Measurements from ENCODE around the gene NTM.
"Not testable (repeated sequence)": the region's sequence is repeated elsewhere in the genome, so short reads cannot be mapped to it uniquely, and the experiment has no call there.

NTM gene

DNA sequence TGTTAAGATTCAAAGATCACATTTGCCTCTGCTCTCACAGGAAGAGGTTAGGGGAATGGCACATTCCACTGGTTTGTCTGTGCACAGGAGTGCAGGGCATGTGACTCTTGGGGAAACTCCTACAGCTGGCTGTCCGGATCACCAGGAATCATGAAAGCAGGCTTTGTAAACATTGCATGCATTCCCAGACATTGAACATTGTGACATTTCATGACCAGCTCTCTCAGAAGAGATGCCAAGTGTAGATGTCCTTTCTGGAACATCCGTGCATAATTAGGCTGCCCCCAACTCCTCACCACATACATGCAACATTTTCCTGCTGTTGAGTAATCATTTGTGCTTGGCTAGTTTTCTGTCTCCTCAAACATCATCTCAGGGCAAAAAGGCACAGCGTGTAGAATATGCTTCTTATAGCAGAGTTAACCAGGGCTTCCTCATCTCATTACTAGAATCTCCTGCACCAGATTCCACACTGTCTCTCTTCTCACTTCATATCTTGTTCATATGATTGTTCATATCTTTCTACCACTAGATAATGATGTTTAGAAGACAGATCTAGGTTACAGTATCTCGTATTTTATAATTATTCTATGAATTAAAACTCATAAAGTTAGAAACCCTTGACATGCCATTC, 694.7 kb downstream of the NTM start:
- DNase-seq, result no peak

- no peak for DNase-seq
Observed at GRCh38 chr11:132068556-132068955, 698.1 kb downstream of the NTM start.

- not testable (repeated sequence) for DNase-seq
Observed at GRCh38 chr11:132069593-132069992, 699.2 kb downstream of the NTM start.

- DNase-seq, result not testable (repeated sequence)
Observed at GRCh38 chr11:132070907-132071306, 700.5 kb downstream of the NTM start.

DNA sequence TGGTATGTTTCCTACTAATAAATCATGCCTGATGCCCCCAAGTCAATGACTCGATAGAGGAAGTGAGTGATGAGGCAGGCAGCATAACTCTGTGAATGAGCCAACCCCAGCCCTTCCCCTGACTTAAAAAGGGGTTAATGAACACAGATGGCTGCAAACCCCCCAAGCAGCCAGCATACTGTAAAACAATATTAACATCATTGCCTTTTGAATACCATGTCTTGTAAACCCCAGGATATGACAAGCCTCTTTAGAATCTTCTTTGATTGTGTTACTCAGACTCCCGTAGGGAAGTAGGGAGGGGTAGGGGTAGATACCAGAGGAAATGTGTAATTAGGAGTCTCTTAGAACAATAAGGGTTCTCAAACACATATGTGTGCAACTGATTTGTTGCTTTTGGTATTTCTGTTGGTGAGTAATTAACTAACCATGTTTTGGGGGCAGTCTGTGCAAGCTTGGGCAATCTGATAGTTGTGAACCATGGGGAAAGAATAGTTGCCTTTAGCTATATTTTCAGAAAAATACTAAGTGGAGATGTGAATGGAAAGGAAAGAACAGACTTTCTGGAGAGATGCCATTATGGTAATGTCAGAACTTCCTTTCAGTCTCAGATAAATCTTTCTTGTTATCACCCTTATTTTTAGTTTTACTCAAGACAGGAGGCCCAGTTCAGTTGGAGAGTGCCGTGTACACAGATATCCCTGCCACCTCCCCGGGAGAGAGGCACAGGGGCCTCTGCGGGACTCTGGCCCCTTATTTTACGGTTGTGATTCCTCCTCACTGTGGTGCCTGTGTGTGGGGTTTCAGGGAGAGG, 701.8 kb downstream of the NTM start:
- no peak for DNase-seq

GRCh38 chr11:132072858-132073211, 702.4 kb downstream of the NTM start:
- DNase-seq, result no peak

GRCh38 chr11:132073787-132074186, 703.4 kb downstream of the NTM start:
- DNase-seq, result no peak

GRCh38 chr11:132075447-132075846, 705.0 kb downstream of the NTM start:
- DNase-seq, result no peak

DNA sequence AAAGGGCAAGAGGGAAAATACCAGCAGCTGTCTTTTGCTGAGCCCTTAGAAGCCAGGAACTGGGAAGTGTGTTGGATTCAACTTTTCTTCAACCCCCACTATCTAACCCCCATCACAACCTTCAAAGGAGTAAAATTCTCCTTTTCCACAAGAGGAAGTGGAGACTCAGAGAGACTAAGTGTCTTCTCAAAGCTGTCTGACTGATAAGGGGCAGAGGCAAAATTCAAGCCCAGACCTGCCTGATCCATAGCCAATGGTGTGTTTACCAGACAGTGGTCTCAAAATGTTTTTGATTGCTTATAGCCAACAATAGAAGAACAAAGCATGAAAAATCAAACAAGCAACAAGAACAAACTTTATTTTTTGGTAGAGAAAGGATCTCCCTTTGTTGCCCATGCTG, 707.0 kb downstream of the NTM start:
- DNase-seq, result no peak

DNA sequence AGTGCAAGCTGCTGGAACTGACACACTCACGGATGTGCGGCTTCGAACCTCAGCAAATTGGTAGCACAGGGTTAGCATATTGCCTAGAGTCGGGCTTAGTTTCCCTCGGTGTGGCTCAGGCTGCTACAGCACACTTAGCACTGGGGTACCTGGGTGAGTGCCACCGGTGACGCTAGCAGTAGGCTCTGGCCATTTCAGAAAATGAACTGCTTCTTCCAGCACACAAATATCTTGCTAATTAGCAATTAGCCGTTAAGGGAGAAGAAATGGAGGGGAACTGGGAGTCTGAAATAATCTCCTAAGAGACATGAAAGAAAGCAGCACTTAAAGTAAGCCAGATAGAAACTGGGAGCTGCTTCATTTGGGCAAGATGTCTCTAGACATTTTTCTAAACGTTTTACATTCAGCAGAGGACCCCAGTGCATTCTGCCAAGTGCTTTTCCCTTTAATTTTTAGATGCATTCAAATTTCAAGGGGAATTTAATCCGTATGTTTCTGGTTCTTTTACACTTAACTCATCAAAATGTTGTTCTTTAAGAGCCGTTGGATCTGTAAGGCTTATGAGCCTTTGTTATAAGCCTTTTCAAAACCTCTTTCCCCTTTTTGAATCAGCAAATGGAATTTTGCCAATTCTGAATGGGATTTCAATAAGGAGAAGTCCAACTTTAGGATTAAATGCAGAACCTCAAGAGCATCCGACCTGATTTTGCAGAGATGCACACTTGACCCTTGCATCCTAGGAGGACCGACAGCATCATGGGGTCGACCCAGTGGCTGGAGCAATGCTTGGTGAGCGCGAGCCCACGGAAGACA, 708.1 kb downstream of the NTM start:
- no peak for DNase-seq

GRCh38 chr11:132080127-132080526, 709.7 kb downstream of the NTM start:
- no peak for DNase-seq

DNA sequence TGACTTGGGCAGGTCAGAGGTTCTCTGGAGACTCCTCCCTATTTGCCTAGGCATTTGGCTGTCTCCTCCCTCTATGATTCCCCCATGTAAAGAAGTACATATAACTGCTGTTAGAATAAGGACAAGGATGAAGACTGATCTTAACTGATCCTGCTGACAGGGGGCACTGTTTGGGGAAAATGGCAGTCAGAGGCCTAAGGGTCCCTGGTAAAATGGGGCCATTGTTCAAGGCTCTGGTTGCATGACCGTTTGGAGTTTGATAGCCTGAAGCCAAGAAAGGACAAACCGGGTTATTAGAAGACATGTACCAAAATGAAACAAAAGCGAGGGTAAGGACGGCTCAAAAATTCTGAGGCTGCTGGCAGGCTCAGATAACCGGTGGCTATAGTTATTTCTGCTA, 712.2 kb downstream of the NTM start:
- DNase-seq, result no peak

- DNase-seq, result no peak
Observed at GRCh38 chr11:132084433-132084832, 714.0 kb downstream of the NTM start.

- DNase-seq, result no peak
Observed at GRCh38 chr11:132087148-132087547, 716.7 kb downstream of the NTM start.

DNA sequence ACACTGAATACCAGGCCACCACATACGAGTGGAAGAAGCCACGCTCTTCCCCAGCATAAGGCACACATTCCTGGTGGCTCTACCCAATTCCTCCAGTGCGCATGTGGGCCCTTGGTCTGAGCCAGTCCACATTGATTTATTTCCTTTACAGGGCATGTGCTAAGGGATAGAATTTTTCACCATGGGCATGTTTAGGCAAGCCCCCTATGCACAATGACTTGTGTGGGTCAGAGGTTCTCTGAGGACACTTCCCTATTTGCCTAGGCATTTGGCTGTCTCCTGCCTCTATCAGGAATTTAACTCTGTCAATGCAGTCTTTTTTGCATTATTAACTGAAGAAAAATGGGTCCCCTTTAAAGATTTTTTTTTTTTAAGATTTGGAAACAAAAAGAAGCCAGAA, 718.1 kb downstream of the NTM start:
- DNase-seq, result peak; percentile 16

GRCh38 chr11:132093536-132094259, 723.3 kb downstream of the NTM start:
- DNase-seq, result peak; percentile 68

DNA sequence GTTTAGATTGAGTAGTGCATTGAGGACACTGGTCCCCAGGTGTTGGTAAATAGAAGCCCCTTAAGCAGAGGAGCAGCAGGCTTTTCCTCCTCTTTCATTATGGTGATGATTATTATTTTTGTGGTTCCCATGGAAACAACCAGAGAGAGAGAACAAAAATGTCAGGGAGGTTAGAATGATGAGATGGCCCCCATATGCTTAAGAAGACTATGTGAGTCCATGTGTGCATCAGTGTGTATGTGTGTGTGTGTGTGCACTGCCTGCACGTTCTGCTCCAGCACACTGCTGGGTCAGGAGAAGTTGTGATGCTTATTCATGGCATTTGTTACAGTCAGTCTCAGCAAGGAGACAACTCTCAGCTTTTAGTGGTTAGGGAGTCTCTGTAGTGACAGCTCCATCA, 724.2 kb downstream of the NTM start:
- no peak for DNase-seq

DNA sequence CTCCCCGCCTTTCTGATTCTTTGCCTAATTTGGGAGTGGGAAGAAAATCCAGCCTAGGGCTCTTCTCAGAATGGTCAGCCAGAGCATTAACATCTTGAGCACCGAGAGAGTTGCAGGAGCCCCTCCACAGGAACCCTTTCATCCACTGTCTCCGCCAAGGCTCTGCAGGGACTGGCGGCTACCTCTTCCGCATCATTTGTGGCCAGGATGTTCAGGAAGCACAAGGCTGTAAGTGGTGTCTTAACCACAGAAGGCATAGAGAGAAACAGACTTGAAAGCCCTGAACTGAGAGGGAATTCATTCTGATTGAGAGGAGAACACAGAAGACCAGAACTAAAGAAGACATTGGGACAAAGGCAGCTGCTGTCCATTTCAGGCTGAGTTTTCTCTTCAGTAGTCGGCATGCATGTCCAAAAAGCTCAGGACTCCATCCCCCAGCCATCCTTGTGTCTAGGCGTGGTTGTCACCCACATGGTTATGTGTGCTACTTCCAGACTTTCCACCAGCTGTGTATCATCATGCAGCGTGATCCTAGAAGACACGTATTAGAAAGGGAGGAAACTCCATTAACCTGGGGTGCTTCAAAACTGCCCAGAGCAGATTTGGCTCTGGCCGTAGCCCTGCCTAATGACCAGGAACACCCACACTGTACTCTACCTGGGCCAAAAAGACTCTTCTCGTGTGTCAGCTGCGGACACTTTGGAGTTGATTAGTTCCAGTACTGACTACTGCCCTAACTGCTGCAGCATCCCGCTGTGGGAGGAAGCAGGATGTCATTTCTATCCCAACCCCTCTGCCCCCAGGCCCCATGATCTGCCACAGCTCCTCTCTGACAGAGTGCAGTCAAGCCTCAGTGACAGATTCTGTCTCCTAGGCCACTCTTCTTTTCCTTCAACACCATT, 725.1 kb downstream of the NTM start:
- no peak for DNase-seq

DNA sequence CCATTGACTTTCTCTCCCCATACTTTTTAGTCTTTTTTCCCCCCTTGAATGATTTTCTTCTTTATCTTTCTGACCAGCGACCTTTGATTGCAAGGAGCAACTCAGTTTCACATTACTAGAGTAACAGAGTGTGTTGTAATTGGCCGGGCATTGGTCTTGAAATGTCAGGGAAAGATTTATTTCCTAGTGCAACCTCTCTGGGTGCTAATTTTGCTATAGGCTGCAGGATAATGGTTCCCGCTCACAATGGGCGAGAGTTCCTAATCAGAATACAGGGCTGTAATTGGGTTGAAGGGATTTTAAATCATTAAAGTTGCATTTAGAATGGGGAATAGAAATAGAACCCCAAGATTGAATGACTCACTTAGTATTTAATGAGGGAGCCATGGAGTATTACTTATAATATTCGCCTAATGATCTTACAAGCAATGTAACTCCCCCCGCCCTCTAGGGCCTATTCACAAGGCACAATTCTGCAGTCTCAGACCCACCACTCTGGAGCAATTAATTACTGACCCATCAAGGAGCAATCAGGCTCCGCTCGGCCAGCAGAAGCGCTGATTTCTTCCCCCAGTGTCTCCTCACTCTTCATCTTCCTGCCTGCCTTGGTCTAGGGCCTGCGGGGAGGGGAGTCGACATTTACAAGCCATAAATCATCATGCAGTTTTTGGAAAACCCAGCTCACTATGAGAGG, 725.9 kb downstream of the NTM start:
- DNase-seq, result no peak

- peak; percentile 50 for DNase-seq
Observed at GRCh38 chr11:132099692-132100091, 729.3 kb downstream of the NTM start.

- DNase-seq, result no peak
Observed at GRCh38 chr11:132100583-132100982, 730.2 kb downstream of the NTM start.
